Measurements from ENCODE around the gene ACRBP. TPM values are rescaled to one million over a fixed set of nuclear protein-coding genes. Genes with fewer than 3 reads are reported as not detected.
A peak's percentile ranks its signal among the peaks of the same experiment; 100 is the strongest.

ACRBP gene
- total RNA-seq, 8 experiments from 2014 or later: 0.51 to 2.6 (median 1.1) TPM

DNA sequence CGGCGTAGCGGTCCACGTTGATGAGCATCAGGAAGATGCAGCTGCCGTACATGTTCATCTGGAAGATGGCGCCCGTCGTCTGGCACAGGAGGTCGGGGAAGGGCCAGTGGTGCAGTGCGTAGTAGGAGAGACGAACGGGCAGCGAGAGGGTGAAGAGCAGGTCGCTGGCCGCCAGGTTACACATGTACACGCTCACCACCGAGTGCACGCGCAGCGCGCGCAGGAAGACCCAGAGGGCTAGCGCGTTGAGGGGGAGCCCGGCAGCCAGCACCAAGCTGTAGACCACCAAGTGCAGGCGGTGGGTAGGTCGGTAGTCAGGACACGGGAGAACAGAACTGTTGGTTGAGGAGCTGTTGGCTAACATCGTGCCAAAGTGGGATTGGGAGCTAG lies 26.4 kb downstream of the ACRBP start:
- H3K4me3 ChIP-seq: no peak overlapping the region
- WGBS, 10 experiments: 72 to 100% (median 93%) methylated on average over 3 to 15 of the region's 29 CpGs; no CpG with 5 or more reads in 2 of the 10 experiments

GRCh38 chr12:6620137-6620884 lies 26.9 kb downstream of the ACRBP start:
- H3K4me3 ChIP-seq: no peak overlapping the region
- ATAC-seq (replicated peaks in 6 of 8): peak in 3 of 8 experiments; percentile 29 to 77 (median 65)
- 60 to 97% (median 80%) methylated on average over 1 to 8 of the region's 88 CpGs; no CpG with 5 or more reads in 5 of the 10 experiments for WGBS, 10 experiments
- H3K27ac ChIP-seq: no peak overlapping the region
- peaks cover 3% of the 10 kb centered on the region in 2 donors for H3K4me1 ChIP-seq (replicated peaks in 1 of 2)
- in situ Hi-C loops (cut with MboI; ENCODE audit: low pct_unique_long_range_greater_than_20kb in 2 of 9, low sequenced_read_pairs in 9 of 9, unreplicated experiment in 9 of 9): no loop called here

More for the DNA sequence above, 26.4 kb downstream of the ACRBP start:
- peaks cover 3% of the 10 kb centered on the region in 2 donors for H3K4me1 ChIP-seq (replicated peaks in 1 of 2)
- no peak overlapping the region for H3K27ac ChIP-seq
- in situ Hi-C loops (cut with MboI; ENCODE audit: low pct_unique_long_range_greater_than_20kb in 2 of 9, low sequenced_read_pairs in 9 of 9, unreplicated experiment in 9 of 9): no loop called here
- ATAC-seq (replicated peaks in 6 of 8): no peak

- H3K4me3 ChIP-seq: no peak overlapping the region
- H3K27ac ChIP-seq: no peak overlapping the region
- in situ Hi-C loops (cut with MboI; ENCODE audit: low pct_unique_long_range_greater_than_20kb in 2 of 9, low sequenced_read_pairs in 9 of 9, unreplicated experiment in 9 of 9): no loop called here
- 40 to 100% (median 70%) methylated on average over 1 to 4 of the region's 5 CpGs; no CpG with 5 or more reads in 1 of the 10 experiments for WGBS, 10 experiments
- ATAC-seq (replicated peaks in 6 of 8): no peak
- peaks cover 8 to 10% of the 10 kb centered on the region in 2 donors for H3K4me1 ChIP-seq (replicated peaks in 1 of 2)
Measured at GRCh38 chr12:6618483-6619225, 28.6 kb downstream of the ACRBP start.

DNA sequence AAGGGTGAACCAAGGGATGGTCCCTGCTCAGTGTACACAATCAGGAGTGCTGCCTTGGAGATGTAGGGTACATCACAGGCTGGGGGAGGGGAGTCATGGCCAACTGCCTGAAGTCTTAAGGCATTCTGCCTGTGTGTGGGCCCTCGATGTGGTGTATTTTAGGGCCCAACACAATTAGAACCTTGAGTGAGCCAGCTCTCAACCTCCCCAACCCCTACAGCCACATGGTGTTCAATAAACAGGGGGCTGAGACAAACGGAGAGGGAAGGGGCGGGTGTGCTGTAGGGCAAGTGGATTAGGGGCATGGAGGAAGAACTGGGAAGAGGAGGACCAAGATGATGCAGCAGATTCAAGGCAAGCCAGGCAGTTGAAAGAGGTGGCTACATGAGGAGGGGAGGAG lies 31.4 kb downstream of the ACRBP start:
- H3K4me1 ChIP-seq (replicated peaks in 1 of 2): peaks cover 33 to 35% of the 10 kb centered on the region in 2 donors
- WGBS, 10 experiments: 17 to 90% (median 47%) methylated on average over 2 to 3 of the region's 3 CpGs; no CpG with 5 or more reads in 7 of the 10 experiments
- H3K4me3 ChIP-seq: no peak overlapping the region
- in situ Hi-C loops (cut with MboI; ENCODE audit: low pct_unique_long_range_greater_than_20kb in 2 of 9, low sequenced_read_pairs in 9 of 9, unreplicated experiment in 9 of 9): no loop called here
- ATAC-seq (replicated peaks in 6 of 8): no peak
- peak overlapping the region in 1 of 2 donors; percentile 12 for H3K27ac ChIP-seq

- 46 to 100% (median 73%) methylated on average over 1 to 5 of the region's 7 CpGs; no CpG with 5 or more reads in 2 of the 10 experiments for WGBS, 10 experiments
- in situ Hi-C loops (cut with MboI; ENCODE audit: low pct_unique_long_range_greater_than_20kb in 2 of 9, low sequenced_read_pairs in 9 of 9, unreplicated experiment in 9 of 9): no loop called here
- Histone ChIP-seq H3K4me1 (replicated peaks in 1 of 2) (peaks cover 35 to 37% of the 10 kb centered on the region in 2 donors), H3K27ac (peak overlapping the region; percentile 77 to 93), H3K4me3 (no peak overlapping the region)
- no peak for ATAC-seq (replicated peaks in 6 of 8)
Measured at GRCh38 chr12:6614513-6615172, 32.6 kb downstream of the ACRBP start.

- WGBS, 10 experiments: 17 to 90% (median 48%) methylated on average over 2 to 3 of the region's 21 CpGs; no CpG with 5 or more reads in 7 of the 10 experiments
- Histone ChIP-seq H3K27ac (peak overlapping the region; percentile 77 to 93), H3K4me1 (replicated peaks in 1 of 2) (peaks cover 35 to 37% of the 10 kb centered on the region in 2 donors), H3K4me3 (no peak overlapping the region)
- in situ Hi-C loops (cut with MboI; ENCODE audit: low pct_unique_long_range_greater_than_20kb in 2 of 9, low sequenced_read_pairs in 9 of 9, unreplicated experiment in 9 of 9): no loop called here
- ATAC-seq (replicated peaks in 6 of 8): peak; percentile 82 to 89 (median 85)
Measured at GRCh38 chr12:6613776-6614512, 33.3 kb downstream of the ACRBP start.

GRCh38 chr12:6613015-6613775 lies 34.0 kb downstream of the ACRBP start:
- H3K27ac ChIP-seq: peak overlapping the region; percentile 96
- 0 to 6% methylated on average over 1 to 3 of the region's 17 CpGs; no CpG with 5 or more reads in 8 of the 10 experiments for WGBS, 10 experiments
- in situ Hi-C loops (cut with MboI; ENCODE audit: low pct_unique_long_range_greater_than_20kb in 2 of 9, low sequenced_read_pairs in 9 of 9, unreplicated experiment in 9 of 9): no loop called here
- H3K4me3 ChIP-seq: peak overlapping the region in 3 of 5 donors; percentile 15 to 26 (median 24)
- H3K4me1 ChIP-seq (replicated peaks in 1 of 2): peaks cover 42 to 43% of the 10 kb centered on the region in 2 donors
- peak; percentile 2 to 67 (median 56) for ATAC-seq (replicated peaks in 6 of 8)

DNA sequence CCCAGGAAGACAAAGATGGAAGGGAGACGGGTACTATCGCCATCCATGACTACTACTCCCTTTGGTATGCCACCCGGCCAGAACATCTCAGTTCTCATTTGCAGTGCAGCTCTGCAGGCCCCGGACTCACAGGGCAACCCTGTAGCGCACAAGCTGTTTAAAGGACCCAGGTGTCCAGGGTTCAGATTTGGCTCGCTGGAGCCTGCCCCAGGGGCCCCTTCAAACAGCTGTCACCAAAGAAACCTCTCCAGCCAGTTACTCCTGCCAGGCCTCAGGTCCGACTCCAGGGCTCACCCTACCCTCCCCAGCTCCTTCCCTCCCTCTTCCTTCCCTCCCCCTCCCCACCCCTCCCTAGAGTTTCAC lies 34.6 kb downstream of the ACRBP start:
- Histone ChIP-seq H3K27ac (peak overlapping the region; percentile 96), H3K4me1 (replicated peaks in 1 of 2) (peaks cover 45 to 46% of the 10 kb centered on the region in 2 donors), H3K4me3 (peak overlapping the region in 1 of 5 donors; percentile 8)
- in situ Hi-C loops (cut with MboI; ENCODE audit: low pct_unique_long_range_greater_than_20kb in 2 of 9, low sequenced_read_pairs in 9 of 9, unreplicated experiment in 9 of 9): no loop called here
- peak in 5 of 8 experiments; percentile 4 to 11 (median 9) for ATAC-seq (replicated peaks in 6 of 8)
- 0 to 80% (median 80%) methylated on average over 1 to 3 of the region's 7 CpGs; no CpG with 5 or more reads in 5 of the 10 experiments for WGBS, 10 experiments

DNA sequence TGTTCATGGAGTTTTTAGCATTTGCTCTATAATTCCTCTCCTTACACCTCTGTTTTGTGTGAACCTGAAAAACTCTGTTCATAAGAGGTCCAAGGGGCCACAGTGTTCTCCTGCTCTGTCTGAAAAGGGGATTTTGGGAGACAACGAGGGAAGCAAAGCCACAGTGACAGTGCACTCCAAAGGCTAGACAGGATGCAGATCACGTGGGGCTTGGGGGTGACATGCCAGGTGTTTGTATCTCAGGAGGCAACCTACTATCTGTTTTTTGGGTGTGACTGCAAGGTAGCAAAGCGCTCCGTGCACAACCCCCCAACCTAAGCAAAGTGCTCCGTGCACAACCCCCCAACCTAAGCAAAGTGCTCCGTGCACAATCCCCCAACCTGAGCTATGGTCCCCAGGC lies 35.0 kb downstream of the ACRBP start:
- in situ Hi-C loops (cut with MboI; ENCODE audit: low pct_unique_long_range_greater_than_20kb in 2 of 9, low sequenced_read_pairs in 9 of 9, unreplicated experiment in 9 of 9): no loop called here
- peaks cover 46 to 47% of the 10 kb centered on the region in 2 donors for H3K4me1 ChIP-seq (replicated peaks in 1 of 2)
- peak overlapping the region; percentile 96 for H3K27ac ChIP-seq
- peak overlapping the region in 1 of 5 donors; percentile 8 for H3K4me3 ChIP-seq
- ATAC-seq (replicated peaks in 6 of 8): no peak
- 0 to 100% (median 84%) methylated on average over 1 to 3 of the region's 6 CpGs; no CpG with 5 or more reads in 4 of the 10 experiments for WGBS, 10 experiments

DNA sequence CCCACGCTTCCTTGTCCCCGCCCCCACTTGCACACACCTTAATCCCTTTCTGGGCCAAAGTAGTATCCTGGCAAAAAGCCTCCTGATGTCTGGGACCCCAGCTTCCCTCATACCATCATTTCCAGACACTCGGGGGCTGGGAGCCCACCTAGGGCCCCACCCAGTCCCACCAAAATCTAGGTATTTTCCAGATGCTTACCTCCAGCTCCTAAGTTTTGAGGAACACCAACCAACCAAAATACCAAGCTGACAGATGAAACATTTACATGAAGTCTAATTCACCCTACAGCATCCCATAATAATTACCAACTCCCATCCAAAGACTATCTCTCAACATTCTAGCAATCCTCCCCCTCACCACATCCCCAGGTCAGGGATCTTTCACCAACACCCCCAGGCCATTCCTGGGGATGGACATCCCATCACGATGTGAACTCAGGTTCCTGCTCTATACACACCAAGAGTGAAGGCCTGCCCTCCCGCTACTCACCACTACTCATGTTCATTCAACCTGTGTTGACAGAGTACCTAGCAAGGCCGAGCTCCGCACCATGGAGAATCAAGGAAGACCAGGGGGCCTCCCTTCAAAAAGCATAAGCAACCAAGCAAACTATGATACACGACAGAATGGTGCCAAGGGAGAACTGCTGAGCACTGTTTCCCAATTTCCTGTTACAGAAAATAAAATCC lies 38.5 kb downstream of the ACRBP start:
- no peak for ATAC-seq (replicated peaks in 6 of 8)
- H3K4me3 ChIP-seq: no peak overlapping the region
- H3K27ac ChIP-seq: peak overlapping the region; percentile 80 to 87
- H3K4me1 ChIP-seq (replicated peaks in 1 of 2): peaks cover 44 to 54% of the 10 kb centered on the region in 2 donors
- 48 to 100% (median 88%) methylated on average over 1 to 6 of the region's 8 CpGs; no CpG with 5 or more reads in 2 of the 10 experiments for WGBS, 10 experiments
- in situ Hi-C loops (cut with MboI; ENCODE audit: low pct_unique_long_range_greater_than_20kb in 2 of 9, low sequenced_read_pairs in 9 of 9, unreplicated experiment in 9 of 9): no loop called here

Measured in motor neuron (in vitro differentiated cells).